Epithelial cell of proximal tubule (primary cell): ENCODE data around the gene CALHM6. TPM values are rescaled to one million over a fixed set of nuclear protein-coding genes. Genes with fewer than 3 reads are reported as not detected.

ENCODE experiments used
- DNase-seq: peaks from one replicate; pipeline ENCODE4 v3.0.0-alpha.2; 2011; ENCODE audit warnings: low read depth
- H3K4me3 ChIP-seq: 2 replicates; pipeline ENCODE4 v1.5.1; 2011; ENCODE audit warnings: low read depth, mild to moderate bottlenecking, low read length
- total RNA-seq: library from RNA; depleted of rRNA; stranded (reverse); fragments of >200 nt; gene quantifications from 2 replicates; pipeline ENCODE4 v1.2.3, GENCODE V29; 2015
- TF ChIP-seq, protein P1 (sequence below): conservative IDR thresholded peaks from 2 replicates; pipeline ENCODE4 v1.5.1; 2012; ENCODE audit warnings: low read depth, mild to moderate bottlenecking, low read length

CALHM6 gene
- total RNA-seq, 1 donor from 2014 or later = 0.35 TPM

DNA sequence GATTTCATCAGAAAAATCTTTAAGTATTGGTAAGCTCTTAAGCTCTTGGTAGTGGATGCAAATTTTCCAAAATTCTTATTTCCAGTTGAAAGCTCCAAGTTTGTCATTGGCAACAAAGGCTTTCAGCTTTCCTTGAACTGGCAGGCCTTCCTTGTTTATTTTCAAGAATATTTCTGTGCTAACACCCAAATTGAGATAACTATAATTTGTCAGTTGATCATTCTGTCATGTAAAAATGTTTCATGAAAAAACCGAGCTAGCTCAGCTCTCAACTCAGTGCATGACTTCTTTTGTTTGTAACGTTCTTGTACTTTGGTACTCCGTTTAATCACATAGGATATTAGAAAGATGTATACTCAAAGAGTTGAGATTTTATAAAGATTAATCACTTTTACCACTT, 38.9 kb upstream of the CALHM6 start:
- no peak for DNase-seq
- TF ChIP-seq, protein P1, sequence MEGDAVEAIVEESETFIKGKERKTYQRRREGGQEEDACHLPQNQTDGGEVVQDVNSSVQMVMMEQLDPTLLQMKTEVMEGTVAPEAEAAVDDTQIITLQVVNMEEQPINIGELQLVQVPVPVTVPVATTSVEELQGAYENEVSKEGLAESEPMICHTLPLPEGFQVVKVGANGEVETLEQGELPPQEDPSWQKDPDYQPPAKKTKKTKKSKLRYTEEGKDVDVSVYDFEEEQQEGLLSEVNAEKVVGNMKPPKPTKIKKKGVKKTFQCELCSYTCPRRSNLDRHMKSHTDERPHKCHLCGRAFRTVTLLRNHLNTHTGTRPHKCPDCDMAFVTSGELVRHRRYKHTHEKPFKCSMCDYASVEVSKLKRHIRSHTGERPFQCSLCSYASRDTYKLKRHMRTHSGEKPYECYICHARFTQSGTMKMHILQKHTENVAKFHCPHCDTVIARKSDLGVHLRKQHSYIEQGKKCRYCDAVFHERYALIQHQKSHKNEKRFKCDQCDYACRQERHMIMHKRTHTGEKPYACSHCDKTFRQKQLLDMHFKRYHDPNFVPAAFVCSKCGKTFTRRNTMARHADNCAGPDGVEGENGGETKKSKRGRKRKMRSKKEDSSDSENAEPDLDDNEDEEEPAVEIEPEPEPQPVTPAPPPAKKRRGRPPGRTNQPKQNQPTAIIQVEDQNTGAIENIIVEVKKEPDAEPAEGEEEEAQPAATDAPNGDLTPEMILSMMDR = no peak
- no peak overlapping the region for H3K4me3 ChIP-seq

DNA sequence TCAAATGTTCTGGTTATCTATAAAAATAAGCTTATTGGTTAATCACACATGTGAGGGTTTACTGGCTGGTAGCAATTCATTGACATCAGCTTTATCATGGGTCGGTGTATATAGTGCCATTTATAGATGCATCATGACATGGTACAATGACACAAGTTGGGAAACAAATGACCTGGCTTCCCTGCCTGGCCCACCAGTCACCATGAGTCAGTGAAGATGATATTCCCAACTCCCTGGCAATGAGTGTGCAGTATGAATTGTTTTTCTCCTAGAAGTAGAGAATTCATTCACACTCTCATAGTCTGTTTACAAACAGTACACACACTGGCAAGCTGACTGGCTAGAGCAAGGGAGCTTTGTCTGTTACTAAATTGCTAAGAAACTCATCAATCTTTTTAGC, 37.2 kb upstream of the CALHM6 start:
- DNase-seq = peak; percentile 27

DNA sequence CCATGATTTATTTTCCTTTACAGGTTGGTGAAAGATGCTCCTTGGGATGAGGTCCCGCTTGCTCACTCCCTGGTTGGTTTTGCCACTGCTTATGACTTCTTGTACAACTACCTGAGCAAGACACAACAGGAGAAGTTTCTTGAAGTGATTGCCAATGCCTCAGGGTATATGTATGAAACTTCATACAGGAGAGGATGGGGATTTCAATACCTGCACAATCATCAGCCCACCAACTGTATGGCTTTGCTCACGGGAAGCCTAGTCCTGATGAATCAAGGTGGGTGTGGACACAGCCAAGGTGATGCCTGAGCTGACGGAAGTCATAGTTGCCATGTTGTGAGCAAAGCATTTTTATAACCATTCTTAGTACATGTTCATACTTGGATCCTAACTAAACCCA, 34.6 kb upstream of the CALHM6 start:
- no peak overlapping the region for H3K4me3 ChIP-seq
- TF ChIP-seq, protein P1 = no peak
- no peak for DNase-seq

More for the DNA sequence above, 37.2 kb upstream of the CALHM6 start:
- H3K4me3 ChIP-seq = no peak overlapping the region
- TF ChIP-seq, protein P1 = no peak

DNA sequence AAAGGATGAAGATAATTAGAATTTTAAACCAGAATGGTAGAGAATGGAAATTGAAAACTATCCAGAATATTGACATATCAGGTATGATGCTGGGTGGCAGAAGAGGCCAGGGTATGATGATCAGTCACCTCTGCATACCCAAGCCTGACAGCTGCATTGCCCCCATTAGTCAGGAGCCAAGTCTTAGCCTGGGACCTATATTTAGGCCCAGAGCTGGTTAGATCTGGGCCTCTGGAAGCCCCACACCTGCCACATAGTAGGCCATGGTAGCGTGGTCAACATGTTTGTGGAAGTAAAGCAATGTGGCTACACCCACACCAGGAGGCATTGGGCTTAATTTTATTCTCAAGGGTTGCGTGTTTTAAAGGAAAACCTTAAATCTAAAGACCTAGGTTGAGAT, 32.1 kb upstream of the CALHM6 start:
- DNase-seq = no peak
- H3K4me3 ChIP-seq = no peak overlapping the region
- TF ChIP-seq, protein P1 = no peak

DNA sequence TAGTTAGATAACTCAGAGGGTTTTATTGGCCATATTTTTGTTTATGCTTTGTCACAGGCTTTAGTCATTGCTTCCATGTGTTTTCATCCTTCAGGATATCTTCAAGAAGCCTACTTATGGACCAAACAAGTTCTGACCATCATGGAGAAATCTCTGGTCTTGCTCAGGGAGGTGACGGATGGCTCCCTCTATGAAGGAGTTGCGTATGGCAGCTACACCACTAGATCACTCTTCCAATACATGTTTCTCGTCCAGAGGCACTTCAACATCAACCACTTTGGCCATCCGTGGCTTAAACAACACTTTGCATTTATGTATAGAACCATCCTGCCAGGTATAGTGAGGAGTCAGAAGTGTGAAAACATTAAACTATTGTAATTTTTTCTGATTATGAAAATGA, 30.3 kb upstream of the CALHM6 start:
- TF ChIP-seq, protein P1 = no peak
- DNase-seq = no peak
- no peak overlapping the region for H3K4me3 ChIP-seq

DNA sequence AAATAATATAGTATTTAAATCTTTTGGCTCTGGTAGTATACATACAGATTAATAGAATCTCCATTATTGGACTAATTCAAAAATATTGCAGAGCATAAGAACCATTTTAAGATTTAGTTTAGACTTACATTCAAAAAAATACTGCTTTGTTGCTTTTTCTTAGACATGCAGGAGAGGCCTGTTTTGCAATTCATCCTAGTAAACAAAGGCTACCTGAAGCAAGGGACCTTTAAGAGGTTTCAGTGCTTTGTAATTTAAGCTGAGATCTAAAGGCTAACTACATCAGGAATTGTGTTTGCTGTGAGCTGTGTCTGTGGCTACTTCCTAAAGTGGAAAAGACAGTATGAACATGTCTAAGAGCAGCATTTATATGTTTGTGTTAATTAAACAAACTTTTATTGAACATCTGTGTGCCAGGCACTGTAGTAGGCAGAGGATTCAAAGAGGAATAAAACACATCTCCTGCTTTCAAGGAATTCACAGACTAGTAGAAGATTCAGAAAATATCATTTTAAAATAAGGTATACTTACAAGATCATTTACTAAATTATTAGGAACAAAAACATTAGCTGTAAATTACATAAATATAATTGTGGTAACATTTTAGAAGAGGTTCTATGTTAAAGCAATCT, 29.1 kb upstream of the CALHM6 start:
- TF ChIP-seq, protein P1 = no peak
- DNase-seq = no peak
- H3K4me3 ChIP-seq = no peak overlapping the region

DNA sequence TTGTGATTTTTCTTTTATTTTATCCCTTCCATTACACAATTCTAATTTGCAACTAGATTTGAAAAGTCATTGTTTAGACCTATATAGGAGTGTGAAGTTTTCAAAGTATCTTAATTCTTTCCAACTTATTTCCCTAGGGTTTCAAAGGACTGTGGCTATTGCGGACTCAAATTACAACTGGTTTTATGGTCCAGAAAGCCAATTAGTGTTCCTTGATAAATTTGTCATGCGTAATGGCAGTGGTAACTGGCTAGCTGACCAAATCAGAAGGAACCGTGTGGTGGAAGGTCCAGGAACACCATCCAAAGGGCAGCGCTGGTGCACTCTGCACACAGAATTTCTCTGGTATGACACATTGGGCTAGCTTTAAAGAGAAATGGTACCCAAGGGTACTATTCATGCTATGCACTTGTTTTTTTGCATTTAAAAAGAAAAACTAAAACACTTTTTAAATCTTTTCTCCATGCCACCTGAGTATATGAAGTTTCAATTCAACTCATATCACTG, 27.9 kb upstream of the CALHM6 start:
- no peak for DNase-seq
- TF ChIP-seq, protein P1 = no peak
- no peak overlapping the region for H3K4me3 ChIP-seq
